WERI-Rb-1 (cell line): Measurements from ENCODE around the gene ZNF391.
"Not testable (repeated sequence)": the region's sequence is repeated elsewhere in the genome, so short reads cannot be mapped to it uniquely, and the experiment has no call there.

Source experiments
- DNase-seq: peaks from one replicate; pipeline ENCODE4 v3.0.0-alpha.2; 2020
- H3K27ac ChIP-seq: fragments of 250-450 bp; sonication (Bioruptor Pico); 2 replicates; pipeline ENCODE4 v1.5.1; 2020; ENCODE audit warnings: mild to moderate bottlenecking, moderate library complexity
- H3K27me3 ChIP-seq: fragments of 250-450 bp; sonication (Bioruptor Pico); 2 replicates; pipeline ENCODE4 v1.5.1; 2021; ENCODE audit warnings: mild to moderate bottlenecking, low read depth, moderate library complexity; ENCODE audit not compliant: insufficient read depth, severe bottlenecking
- H3K36me3 ChIP-seq: fragments of 250-450 bp; sonication (Bioruptor Pico); 2 replicates; pipeline ENCODE4 v1.5.1; 2020; ENCODE audit warnings: mild to moderate bottlenecking, moderate library complexity
- H3K4me3 ChIP-seq: 2 replicates; pipeline ENCODE4 v1.5.1; 2011; ENCODE audit warnings: low read depth, mild to moderate bottlenecking, control low read depth, low read length
- H3K9me3 ChIP-seq: fragments of 250-450 bp; sonication (Bioruptor Pico); 2 replicates; pipeline ENCODE4 v1.5.1; 2021; ENCODE audit warnings: mild to moderate bottlenecking, moderate library complexity; ENCODE audit not compliant: severe bottlenecking
- CTCF ChIP-seq: IDR thresholded peaks from 2 replicates; pipeline ENCODE4 v1.5.1; 2011; ENCODE audit warnings: low read depth, mild to moderate bottlenecking, control low read depth, inconsistent platforms, low read length

ZNF391 gene

GRCh38 chr6:27414300-27414699 is 25.7 kb downstream of the ZNF391 start:
- no peak overlapping the region for H3K4me3 ChIP-seq

GRCh38 chr6:27414996-27415395 is 26.4 kb downstream of the ZNF391 start:
- TF ChIP-seq CTCF = no peak
- no peak overlapping the region for H3K4me3 ChIP-seq
- H3K36me3 ChIP-seq = no peaks in the 10 kb centered on the region
- H3K27ac ChIP-seq = no peak overlapping the region
- peaks cover 4% of the 10 kb centered on the region for H3K9me3 ChIP-seq
- no peak for DNase-seq
- H3K27me3 ChIP-seq = peaks cover 99% of the 10 kb centered on the region

More at GRCh38 chr6:27414300-27414699, 25.7 kb downstream of the ZNF391 start:
- no peak for DNase-seq
- H3K27me3 ChIP-seq = peaks cover 98% of the 10 kb centered on the region
- H3K27ac ChIP-seq = no peak overlapping the region
- peaks cover 8% of the 10 kb centered on the region for H3K9me3 ChIP-seq
- no peaks in the 10 kb centered on the region for H3K36me3 ChIP-seq
- TF ChIP-seq CTCF = no peak

GRCh38 chr6:27415898-27416297 is 27.3 kb downstream of the ZNF391 start:
- H3K36me3 ChIP-seq = no peaks in the 10 kb centered on the region
- TF ChIP-seq CTCF = no peak
- H3K4me3 ChIP-seq = no peak overlapping the region
- H3K27me3 ChIP-seq = peaks cover 99% of the 10 kb centered on the region
- no peak overlapping the region for H3K27ac ChIP-seq
- no peak for DNase-seq
- H3K9me3 ChIP-seq = peaks cover 3% of the 10 kb centered on the region

- no peak overlapping the region for H3K4me3 ChIP-seq
- DNase-seq = no peak
- peaks cover 19% of the 10 kb centered on the region for H3K9me3 ChIP-seq
- peaks cover 96% of the 10 kb centered on the region for H3K27me3 ChIP-seq
- TF ChIP-seq CTCF = no peak
- no peak overlapping the region for H3K27ac ChIP-seq
- no peaks in the 10 kb centered on the region for H3K36me3 ChIP-seq
Measured at GRCh38 chr6:27419363-27419762, 30.8 kb downstream of the ZNF391 start.

GRCh38 chr6:27422651-27423332 is 34.2 kb downstream of the ZNF391 start:
- H3K27ac ChIP-seq = no peak overlapping the region
- H3K36me3 ChIP-seq = no peaks in the 10 kb centered on the region
- TF ChIP-seq CTCF = no peak
- DNase-seq = no peak
- peaks cover 24% of the 10 kb centered on the region for H3K9me3 ChIP-seq
- no peak overlapping the region for H3K4me3 ChIP-seq
- H3K27me3 ChIP-seq = peaks cover 91% of the 10 kb centered on the region

GRCh38 chr6:27424851-27425250 is 36.3 kb downstream of the ZNF391 start:
- H3K4me3 ChIP-seq, H3K27ac ChIP-seq, DNase-seq, H3K36me3 ChIP-seq: not testable (repeated sequence)
- Histone ChIP-seq H3K27me3 (peaks cover 89% of the 10 kb centered on the region), H3K9me3 (peaks cover 26% of the 10 kb centered on the region)
